NCI-H1930 (cell line): ENCODE measurements around the gene TK2.
"Not testable (repeated sequence)": the region's sequence is repeated elsewhere in the genome, so short reads cannot be mapped to it uniquely, and the experiment has no call there.

Experiments
- DNase-seq, 2 experiments: peaks; one replicate each; lab custom pipeline; 2025; lab: John Stamatoyannopoulos, UW

TK2 gene

GRCh38 chr16:66468321-66468965 lies 81.5 kb downstream of the TK2 start:
- no peak for DNase-seq

GRCh38 chr16:66467611-66468010 lies 82.3 kb downstream of the TK2 start:
- DNase-seq = no peak

DNA sequence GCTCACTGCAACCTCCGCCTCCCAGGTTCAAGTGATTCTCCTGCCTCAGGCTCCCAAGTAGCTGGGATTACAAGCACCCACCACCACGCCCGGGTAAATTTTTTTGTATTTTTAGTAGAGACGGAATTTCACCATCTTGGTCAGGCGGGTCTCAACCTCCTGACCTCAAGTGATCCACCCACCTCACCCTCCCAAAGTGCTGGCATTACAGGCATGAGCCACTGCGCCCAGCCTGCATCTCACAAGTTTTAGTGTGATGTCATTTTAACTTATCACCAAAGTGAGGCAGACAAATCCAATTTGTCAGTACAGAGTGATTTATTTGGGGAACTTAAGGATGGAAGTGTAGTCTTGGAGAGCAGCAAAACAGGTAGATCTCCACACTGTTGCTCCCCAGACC lies 83.3 kb downstream of the TK2 start:
- DNase-seq = not testable (repeated sequence)

GRCh38 chr16:66465946-66466345 lies 84.0 kb downstream of the TK2 start:
- not testable (repeated sequence) for DNase-seq

DNA sequence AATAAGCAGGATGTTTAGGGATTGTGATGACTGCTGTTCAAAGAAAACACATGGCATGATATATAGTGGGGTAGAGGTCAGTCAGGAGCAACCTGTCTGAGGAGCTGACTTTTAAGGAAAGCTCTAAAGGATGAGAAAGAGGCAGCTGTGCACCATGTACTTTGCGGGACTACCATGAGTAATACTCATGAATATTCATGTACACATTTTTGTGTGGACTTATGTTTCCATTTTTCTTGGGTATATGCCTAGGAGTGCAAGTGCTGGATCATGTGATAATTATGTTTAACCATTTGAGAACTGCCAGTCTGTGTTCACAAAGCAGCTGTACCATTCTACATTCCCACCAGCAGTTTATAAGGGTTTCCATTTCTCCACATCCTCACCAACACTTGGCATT lies 87.0 kb downstream of the TK2 start:
- DNase-seq = no peak

DNA sequence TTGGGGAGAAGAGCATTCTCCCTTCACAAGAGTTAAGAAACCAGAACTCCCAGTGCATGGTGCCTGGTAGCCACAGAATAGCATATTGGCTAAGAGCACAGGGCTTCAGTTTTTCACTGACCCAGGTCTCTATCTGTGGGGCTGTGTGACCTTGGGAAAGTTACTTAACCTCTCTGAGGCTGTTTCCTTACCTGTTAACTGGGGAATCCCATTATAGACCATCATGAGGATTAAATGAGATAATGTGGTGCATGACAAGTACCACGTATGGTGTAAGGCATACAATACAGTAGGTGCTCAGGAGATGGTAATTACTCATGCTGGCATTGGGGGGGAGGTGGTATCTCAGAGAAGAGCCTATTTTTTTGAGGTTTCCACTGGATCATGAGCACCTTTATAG lies 89.2 kb downstream of the TK2 start:
- DNase-seq = no peak

- no peak for DNase-seq
Measured at GRCh38 chr16:66459878-66460277, 90.0 kb downstream of the TK2 start.

GRCh38 chr16:66458853-66459252 lies 91.1 kb downstream of the TK2 start:
- DNase-seq = no peak

DNA sequence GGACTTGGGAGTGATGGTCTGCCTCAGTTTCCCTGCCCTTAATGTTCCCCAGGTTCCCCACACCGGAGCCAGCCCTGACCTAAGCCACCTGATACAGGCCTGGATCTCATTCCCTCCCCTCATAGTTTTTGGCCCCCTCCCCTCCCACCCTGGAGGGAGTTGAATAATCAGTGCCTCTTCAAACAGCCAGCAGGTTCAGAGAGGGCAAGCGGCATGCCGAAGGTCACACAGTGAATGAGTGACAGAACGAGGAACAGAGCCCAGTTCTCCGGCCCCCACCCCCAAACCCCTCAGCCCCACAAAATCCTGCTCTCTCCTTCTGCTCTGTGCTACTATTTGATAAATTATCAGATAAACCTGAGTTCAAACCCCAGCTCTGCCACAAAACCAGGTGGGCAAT lies 91.6 kb downstream of the TK2 start:
- no peak for DNase-seq
